C4-2B (cell line): ENCODE data around the gene KCNA5.

Experiments used
- ZFX ChIP-seq: fragments of 450-650 bp; IDR thresholded peaks from 2 replicates; pipeline ENCODE4 v1.6.1; 2017
- TF ChIP-seq, protein P1 (sequence below): fragments of 450-650 bp; conservative IDR thresholded peaks from 2 replicates; pipeline ENCODE4 v1.5.1; 2017; ENCODE audit warnings: mild to moderate bottlenecking

DNA sequence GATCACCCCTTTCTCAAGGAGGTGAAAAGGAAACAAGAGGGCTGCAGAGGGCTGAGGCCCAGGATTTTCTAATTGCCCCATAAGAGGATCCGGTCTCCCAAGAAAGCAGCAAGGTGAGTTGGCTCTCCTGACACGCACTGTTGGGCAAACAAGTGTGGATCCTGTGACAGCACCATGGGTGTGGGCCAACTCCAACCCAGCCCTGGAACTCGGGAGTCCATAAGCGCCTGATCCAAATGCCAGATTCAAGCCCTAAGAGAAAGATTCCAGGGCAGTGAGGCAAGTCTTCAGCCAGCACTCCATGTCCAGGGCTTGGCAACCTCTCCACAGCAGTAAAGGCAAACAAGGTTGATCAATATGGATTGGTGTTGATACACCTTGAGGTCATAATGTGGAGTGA lies 33.1 kb downstream of the KCNA5 start:
- TF ChIP-seq, protein P1, sequence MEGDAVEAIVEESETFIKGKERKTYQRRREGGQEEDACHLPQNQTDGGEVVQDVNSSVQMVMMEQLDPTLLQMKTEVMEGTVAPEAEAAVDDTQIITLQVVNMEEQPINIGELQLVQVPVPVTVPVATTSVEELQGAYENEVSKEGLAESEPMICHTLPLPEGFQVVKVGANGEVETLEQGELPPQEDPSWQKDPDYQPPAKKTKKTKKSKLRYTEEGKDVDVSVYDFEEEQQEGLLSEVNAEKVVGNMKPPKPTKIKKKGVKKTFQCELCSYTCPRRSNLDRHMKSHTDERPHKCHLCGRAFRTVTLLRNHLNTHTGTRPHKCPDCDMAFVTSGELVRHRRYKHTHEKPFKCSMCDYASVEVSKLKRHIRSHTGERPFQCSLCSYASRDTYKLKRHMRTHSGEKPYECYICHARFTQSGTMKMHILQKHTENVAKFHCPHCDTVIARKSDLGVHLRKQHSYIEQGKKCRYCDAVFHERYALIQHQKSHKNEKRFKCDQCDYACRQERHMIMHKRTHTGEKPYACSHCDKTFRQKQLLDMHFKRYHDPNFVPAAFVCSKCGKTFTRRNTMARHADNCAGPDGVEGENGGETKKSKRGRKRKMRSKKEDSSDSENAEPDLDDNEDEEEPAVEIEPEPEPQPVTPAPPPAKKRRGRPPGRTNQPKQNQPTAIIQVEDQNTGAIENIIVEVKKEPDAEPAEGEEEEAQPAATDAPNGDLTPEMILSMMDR: no peak
- TF ChIP-seq ZFX: no peak
